Measurements from ENCODE around the gene EXTL1. TPM values are rescaled to one million over a fixed set of nuclear protein-coding genes. Genes with fewer than 3 reads are reported as not detected.

EXTL1 gene
- total and polyA plus RNA-seq, 4 donors: 0.08 to 0.63 (median 0.31) TPM

- 49 to 54% methylated on average over 6 of the region's 6 CpGs for WGBS, 2 donors
Measured at GRCh38 chr1:26072305-26072704, 50.7 kb downstream of the EXTL1 start.

GRCh38 chr1:26075421-26076144 is 54.0 kb downstream of the EXTL1 start:
- DNase-seq: no peak
- Histone ChIP-seq H3K9me3 (ENCODE audit: control insufficient read depth in 4 of 4, insufficient read depth in 3 of 4, low read length in 3 of 4) (peaks cover 0 to 2% (median 0%) of the 10 kb centered on the region in 4 donors), H3K4me1 (ENCODE audit: control insufficient read depth in 5 of 5, insufficient read depth in 5 of 5, low read length in 5 of 5) (peaks cover 0 to 6% (median 0%) of the 10 kb centered on the region in 5 donors), H3K9ac (ENCODE audit: insufficient read depth in 1 of 2, low read length in 2 of 2) (no peak overlapping the region), H3K4me3 (no peak overlapping the region), H3K27me3 (ENCODE audit: control insufficient read depth in 3 of 3, insufficient read depth in 3 of 3, low read length in 2 of 3) (peaks cover 0 to 7% (median 0%) of the 10 kb centered on the region in 3 donors), H3K36me3 (ENCODE audit: control insufficient read depth in 4 of 4, insufficient read depth in 4 of 4, low read length in 4 of 4) (no peaks in the 10 kb centered on the region), H3K27ac (ENCODE audit: low read depth in 1 of 2, low read length in 1 of 2) (peak overlapping the region in 1 of 2 donors; percentile 81)
- ATAC-seq (ENCODE audit: insufficient read depth, low FRiP score): no peak
- WGBS, 2 donors: 62 to 67% methylated on average over 3 of the region's 3 CpGs
- no peak for TF ChIP-seq CTCF (IDR thresholded peaks at IDR 0.05; ENCODE audit: control extremely low read depth, extremely low read depth)

More at GRCh38 chr1:26072305-26072704, 50.7 kb downstream of the EXTL1 start:
- H3K9me3 ChIP-seq (ENCODE audit: control insufficient read depth in 4 of 4, insufficient read depth in 3 of 4, low read length in 3 of 4): peaks cover 0 to 2% (median 0%) of the 10 kb centered on the region in 4 donors
- no peak overlapping the region for H3K4me3 ChIP-seq
- no peak overlapping the region for H3K9ac ChIP-seq (ENCODE audit: insufficient read depth in 1 of 2, low read length in 2 of 2)
- ATAC-seq (ENCODE audit: insufficient read depth, low FRiP score) (no peak), DNase-seq (no peak)
- peak overlapping the region in 1 of 2 donors; percentile 66 for H3K27ac ChIP-seq (ENCODE audit: low read depth in 1 of 2, low read length in 1 of 2)
- peaks cover 0 to 11% (median 0%) of the 10 kb centered on the region in 3 donors for H3K27me3 ChIP-seq (ENCODE audit: control insufficient read depth in 3 of 3, insufficient read depth in 3 of 3, low read length in 2 of 3)
- peaks cover 0 to 4% (median 0%) of the 10 kb centered on the region in 5 donors for H3K4me1 ChIP-seq (ENCODE audit: control insufficient read depth in 5 of 5, insufficient read depth in 5 of 5, low read length in 5 of 5)
- TF ChIP-seq CTCF (IDR thresholded peaks at IDR 0.05; ENCODE audit: control extremely low read depth, extremely low read depth): no peak
- H3K36me3 ChIP-seq (ENCODE audit: control insufficient read depth in 4 of 4, insufficient read depth in 4 of 4, low read length in 4 of 4): no peaks in the 10 kb centered on the region

DNA sequence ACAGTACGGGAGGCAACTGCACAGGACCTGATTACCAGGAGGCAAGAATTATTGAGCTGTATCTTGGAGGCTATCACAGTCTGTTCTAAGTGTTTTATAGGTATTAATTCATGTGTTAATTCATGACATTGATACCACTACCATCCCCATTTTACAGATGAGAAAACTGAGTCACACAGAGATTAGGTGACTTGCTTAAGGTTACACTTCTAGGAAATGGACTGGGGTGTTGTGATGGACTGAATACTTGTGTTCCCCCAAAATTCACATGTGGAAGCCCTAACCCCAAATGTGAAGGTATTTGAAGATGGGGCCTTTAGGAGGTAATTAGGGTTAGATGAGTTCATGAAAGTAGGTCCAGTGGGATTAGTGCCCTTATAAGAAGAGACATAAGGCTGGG is 55.9 kb downstream of the EXTL1 start:
- ATAC-seq (ENCODE audit: insufficient read depth, low FRiP score): no peak
- peaks cover 0 to 4% (median 0%) of the 10 kb centered on the region in 3 donors for H3K27me3 ChIP-seq (ENCODE audit: control insufficient read depth in 3 of 3, insufficient read depth in 3 of 3, low read length in 2 of 3)

More for the DNA sequence above, 55.9 kb downstream of the EXTL1 start:
- no peak for TF ChIP-seq CTCF (IDR thresholded peaks at IDR 0.05; ENCODE audit: control extremely low read depth, extremely low read depth)
- Histone ChIP-seq H3K4me1 (ENCODE audit: control insufficient read depth in 5 of 5, insufficient read depth in 5 of 5, low read length in 5 of 5) (peaks cover 0 to 6% (median 3%) of the 10 kb centered on the region in 5 donors), H3K4me3 (no peak overlapping the region), H3K9me3 (ENCODE audit: control insufficient read depth in 4 of 4, insufficient read depth in 3 of 4, low read length in 3 of 4) (no peaks in the 10 kb centered on the region), H3K9ac (ENCODE audit: insufficient read depth in 1 of 2, low read length in 2 of 2) (no peak overlapping the region), H3K27ac (ENCODE audit: low read depth in 1 of 2, low read length in 1 of 2) (no peak overlapping the region), H3K36me3 (ENCODE audit: control insufficient read depth in 4 of 4, insufficient read depth in 4 of 4, low read length in 4 of 4) (no peaks in the 10 kb centered on the region)
- no peak for DNase-seq
- WGBS, 2 donors: 95 to 100% methylated on average over 1 of the region's 1 CpG

Measured in lung (tissue), 12 donors.